SK-N-SH treated with all-trans-retinoic acid at 6 μM for 48 hours (cell line): Measurements from ENCODE around the gene TRIM44.
"Not testable (repeated sequence)": the region's sequence is repeated elsewhere in the genome, so short reads cannot be mapped to it uniquely, and the experiment has no call there.

ENCODE experiments used
- ATAC-seq: fragments of 200-7000 bp; cut with Tn5 transposase; 3 replicates; pipeline ENCODE4 v1.9.1; 2020; ENCODE audit warnings: mild to moderate bottlenecking, moderate library complexity
- BACH2 ChIP-seq: fragments of 250-450 bp; sonication (Bioruptor Pico); IDR thresholded peaks from 2 replicates; pipeline ENCODE4 v1.9.0; 2021; ENCODE audit warnings: mild to moderate bottlenecking, borderline replicate concordance
- CREB5 ChIP-seq: fragments of 250-450 bp; sonication (Bioruptor Pico); IDR thresholded peaks from 2 replicates; pipeline ENCODE4 v1.5.1; 2020; ENCODE audit warnings: low read depth, mild to moderate bottlenecking, moderate library complexity
- CSDC2 ChIP-seq: fragments of 250-450 bp; sonication (Bioruptor Pico); IDR thresholded peaks from 2 replicates; pipeline ENCODE4 v1.5.0; 2020; ENCODE audit warnings: mild to moderate bottlenecking, moderate library complexity
- CSRNP3 ChIP-seq: fragments of 250-450 bp; sonication (Bioruptor Pico); IDR thresholded peaks from 2 replicates; pipeline ENCODE4 v1.5.1; 2021; ENCODE audit warnings: mild to moderate bottlenecking, moderate library complexity
- ESRRG ChIP-seq: fragments of 250-450 bp; sonication (Bioruptor Pico); IDR thresholded peaks from 2 replicates; pipeline ENCODE4 v1.6.1; 2021; ENCODE audit warnings: mild to moderate bottlenecking
- GLIS3 ChIP-seq: fragments of 250-450 bp; sonication (Bioruptor Pico); IDR thresholded peaks from 2 replicates; pipeline ENCODE4 v1.5.0; 2020; ENCODE audit warnings: mild to moderate bottlenecking, moderate library complexity
- ISL1 ChIP-seq: fragments of 250-450 bp; sonication (Bioruptor Pico); IDR thresholded peaks from 2 replicates; pipeline ENCODE4 v2.1.2; 2022; ENCODE audit warnings: mild to moderate bottlenecking, moderate library complexity
- OSR1 ChIP-seq: fragments of 250-450 bp; sonication (Bioruptor Pico); IDR thresholded peaks from 2 replicates; pipeline ENCODE4 v1.8.0; 2022; ENCODE audit warnings: moderate library complexity, mild to moderate bottlenecking, inconsistent platforms
- PATZ1 ChIP-seq: fragments of 250-450 bp; sonication (Bioruptor Pico); IDR thresholded peaks from 2 replicates; pipeline ENCODE4 v1.8.0; 2020; ENCODE audit warnings: mild to moderate bottlenecking, moderate library complexity, borderline replicate concordance
- POU6F1 ChIP-seq: fragments of 250-450 bp; sonication (Bioruptor Pico); IDR thresholded peaks from 2 replicates; pipeline ENCODE4 v1.8.0; 2021; ENCODE audit warnings: low read depth, mild to moderate bottlenecking, moderate library complexity, borderline replicate concordance
- PPARA ChIP-seq: fragments of 250-450 bp; sonication (Bioruptor Pico); IDR thresholded peaks from 2 replicates; pipeline ENCODE4 v1.5.0; 2020; ENCODE audit warnings: mild to moderate bottlenecking, borderline replicate concordance
- TCF4 ChIP-seq: fragments of 250-450 bp; sonication (Bioruptor Pico); IDR thresholded peaks from 2 replicates; pipeline ENCODE4 v1.8.0; 2021; ENCODE audit warnings: mild to moderate bottlenecking, moderate library complexity, borderline replicate concordance
- TOX ChIP-seq: fragments of 250-450 bp; sonication (Bioruptor Pico); IDR thresholded peaks from 2 replicates; pipeline ENCODE4 v1.8.0; 2021; ENCODE audit warnings: mild to moderate bottlenecking, moderate library complexity, borderline replicate concordance
- TSHZ2 ChIP-seq: fragments of 250-450 bp; sonication (Bioruptor Pico); IDR thresholded peaks from 2 replicates; pipeline ENCODE4 v1.5.0; 2020; ENCODE audit warnings: mild to moderate bottlenecking, moderate library complexity
- ZC3H10 ChIP-seq: fragments of 250-450 bp; sonication (Bioruptor Pico); IDR thresholded peaks from 2 replicates; pipeline ENCODE4 v1.5.1; 2021; ENCODE audit warnings: mild to moderate bottlenecking, moderate library complexity
- ZFP3 ChIP-seq: fragments of 250-450 bp; sonication (Bioruptor Pico); IDR thresholded peaks from 2 replicates; pipeline ENCODE4 v1.5.0; 2020; ENCODE audit warnings: mild to moderate bottlenecking, moderate library complexity
- ZFP30 ChIP-seq: fragments of 450-650 bp; formaldehyde crosslinking; IDR thresholded peaks from 2 replicates; pipeline ENCODE4 v1.5.0; 2022; ENCODE audit warnings: mild to moderate bottlenecking, moderate library complexity
- ZNF565 ChIP-seq: fragments of 450-650 bp; formaldehyde crosslinking; conservative IDR thresholded peaks from 2 replicates; pipeline ENCODE4 v1.5.0; 2020; ENCODE audit warnings: low read depth, mild to moderate bottlenecking, moderate library complexity
- ZNF8 ChIP-seq: fragments of 450-650 bp; formaldehyde crosslinking; IDR thresholded peaks from 2 replicates; pipeline ENCODE4 v1.5.0; 2020; ENCODE audit warnings: mild to moderate bottlenecking, moderate library complexity

The TRIM44 gene

GRCh38 chr11:35752115-35752514 lies 89.5 kb downstream of the TRIM44 start:
- no peak for TF ChIP-seq ZFP30
- TF ChIP-seq CSRNP3 = no peak
- TF ChIP-seq CREB5 (CRISPR knock-in tag) = no peak
- TF ChIP-seq PPARA (CRISPR knock-in tag) = no peak
- TF ChIP-seq PATZ1 (CRISPR knock-in tag) = no peak
- TF ChIP-seq CSDC2 (CRISPR knock-in tag) = no peak
- no peak for TF ChIP-seq ZNF565 (CRISPR knock-in tag)
- TF ChIP-seq BACH2 (CRISPR knock-in tag) = no peak
- TF ChIP-seq ISL1 = no peak
- no peak for TF ChIP-seq TOX (CRISPR knock-in tag)
- no peak for TF ChIP-seq ZNF8 (CRISPR knock-in tag)
- TF ChIP-seq ZC3H10 (CRISPR knock-in tag) = no peak
- TF ChIP-seq GLIS3 (CRISPR knock-in tag) = no peak
- no peak for TF ChIP-seq TCF4
- no peak for TF ChIP-seq TSHZ2
- no peak for TF ChIP-seq POU6F1
- no peak for TF ChIP-seq ESRRG (CRISPR knock-in tag)
- TF ChIP-seq, all 23 proteins: peak for 0
- peak; percentile 48; the same call in 2 of the 3 replicates for ATAC-seq

- ATAC-seq = not testable (repeated sequence)
These were observed 91.0 kb downstream of the TRIM44 start for GRCh38 chr11:35753573-35753972.

GRCh38 chr11:35759951-35760350 lies 97.4 kb downstream of the TRIM44 start:
- ATAC-seq = not testable (repeated sequence)

- no peak for ATAC-seq
- TF ChIP-seq POU6F1 (no peak), ZFP3 (CRISPR knock-in tag) (no peak), OSR1 (CRISPR knock-in tag) (no peak), ZNF565 (CRISPR knock-in tag) (no peak), TCF4 (no peak), PATZ1 (CRISPR knock-in tag) (no peak), GLIS3 (CRISPR knock-in tag) (no peak), ZC3H10 (CRISPR knock-in tag) (no peak), CREB5 (CRISPR knock-in tag) (no peak), CSDC2 (CRISPR knock-in tag) (no peak)
These were observed 99.3 kb downstream of the TRIM44 start for GRCh38 chr11:35761899-35762298.
